ENCODE data around the gene TDP1. TPM values are rescaled to one million over a fixed set of nuclear protein-coding genes. Genes with fewer than 3 reads are reported as not detected.

TDP1 gene
- total and polyA plus RNA-seq, 9 of the 15 experiments (the other 6 are each of a cell fraction or from before 2014, with no cell fraction given), result 21.4 to 41.6 (median 32.3) TPM

DNA sequence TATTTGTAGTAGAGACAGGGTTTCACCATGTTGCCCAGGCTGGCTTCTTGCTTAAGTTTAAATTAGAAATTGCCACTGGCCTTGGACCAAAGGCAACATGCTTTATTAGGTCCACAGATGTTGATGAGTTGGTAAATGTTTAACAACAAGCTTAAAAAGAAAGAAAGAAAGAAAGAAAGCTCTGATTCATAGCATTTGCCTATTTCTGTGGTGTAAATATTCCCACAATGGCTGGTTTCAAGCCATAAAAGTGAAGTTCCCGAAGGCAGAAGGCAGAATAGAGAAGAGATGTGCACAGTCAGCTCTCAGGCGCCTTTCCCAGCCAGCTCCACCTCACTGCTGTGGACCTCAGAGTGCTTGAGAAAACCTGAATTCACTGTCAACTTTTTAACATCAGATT, 132.4 kb downstream of the TDP1 start (continued):
- TF ChIP-seq, protein P1, sequence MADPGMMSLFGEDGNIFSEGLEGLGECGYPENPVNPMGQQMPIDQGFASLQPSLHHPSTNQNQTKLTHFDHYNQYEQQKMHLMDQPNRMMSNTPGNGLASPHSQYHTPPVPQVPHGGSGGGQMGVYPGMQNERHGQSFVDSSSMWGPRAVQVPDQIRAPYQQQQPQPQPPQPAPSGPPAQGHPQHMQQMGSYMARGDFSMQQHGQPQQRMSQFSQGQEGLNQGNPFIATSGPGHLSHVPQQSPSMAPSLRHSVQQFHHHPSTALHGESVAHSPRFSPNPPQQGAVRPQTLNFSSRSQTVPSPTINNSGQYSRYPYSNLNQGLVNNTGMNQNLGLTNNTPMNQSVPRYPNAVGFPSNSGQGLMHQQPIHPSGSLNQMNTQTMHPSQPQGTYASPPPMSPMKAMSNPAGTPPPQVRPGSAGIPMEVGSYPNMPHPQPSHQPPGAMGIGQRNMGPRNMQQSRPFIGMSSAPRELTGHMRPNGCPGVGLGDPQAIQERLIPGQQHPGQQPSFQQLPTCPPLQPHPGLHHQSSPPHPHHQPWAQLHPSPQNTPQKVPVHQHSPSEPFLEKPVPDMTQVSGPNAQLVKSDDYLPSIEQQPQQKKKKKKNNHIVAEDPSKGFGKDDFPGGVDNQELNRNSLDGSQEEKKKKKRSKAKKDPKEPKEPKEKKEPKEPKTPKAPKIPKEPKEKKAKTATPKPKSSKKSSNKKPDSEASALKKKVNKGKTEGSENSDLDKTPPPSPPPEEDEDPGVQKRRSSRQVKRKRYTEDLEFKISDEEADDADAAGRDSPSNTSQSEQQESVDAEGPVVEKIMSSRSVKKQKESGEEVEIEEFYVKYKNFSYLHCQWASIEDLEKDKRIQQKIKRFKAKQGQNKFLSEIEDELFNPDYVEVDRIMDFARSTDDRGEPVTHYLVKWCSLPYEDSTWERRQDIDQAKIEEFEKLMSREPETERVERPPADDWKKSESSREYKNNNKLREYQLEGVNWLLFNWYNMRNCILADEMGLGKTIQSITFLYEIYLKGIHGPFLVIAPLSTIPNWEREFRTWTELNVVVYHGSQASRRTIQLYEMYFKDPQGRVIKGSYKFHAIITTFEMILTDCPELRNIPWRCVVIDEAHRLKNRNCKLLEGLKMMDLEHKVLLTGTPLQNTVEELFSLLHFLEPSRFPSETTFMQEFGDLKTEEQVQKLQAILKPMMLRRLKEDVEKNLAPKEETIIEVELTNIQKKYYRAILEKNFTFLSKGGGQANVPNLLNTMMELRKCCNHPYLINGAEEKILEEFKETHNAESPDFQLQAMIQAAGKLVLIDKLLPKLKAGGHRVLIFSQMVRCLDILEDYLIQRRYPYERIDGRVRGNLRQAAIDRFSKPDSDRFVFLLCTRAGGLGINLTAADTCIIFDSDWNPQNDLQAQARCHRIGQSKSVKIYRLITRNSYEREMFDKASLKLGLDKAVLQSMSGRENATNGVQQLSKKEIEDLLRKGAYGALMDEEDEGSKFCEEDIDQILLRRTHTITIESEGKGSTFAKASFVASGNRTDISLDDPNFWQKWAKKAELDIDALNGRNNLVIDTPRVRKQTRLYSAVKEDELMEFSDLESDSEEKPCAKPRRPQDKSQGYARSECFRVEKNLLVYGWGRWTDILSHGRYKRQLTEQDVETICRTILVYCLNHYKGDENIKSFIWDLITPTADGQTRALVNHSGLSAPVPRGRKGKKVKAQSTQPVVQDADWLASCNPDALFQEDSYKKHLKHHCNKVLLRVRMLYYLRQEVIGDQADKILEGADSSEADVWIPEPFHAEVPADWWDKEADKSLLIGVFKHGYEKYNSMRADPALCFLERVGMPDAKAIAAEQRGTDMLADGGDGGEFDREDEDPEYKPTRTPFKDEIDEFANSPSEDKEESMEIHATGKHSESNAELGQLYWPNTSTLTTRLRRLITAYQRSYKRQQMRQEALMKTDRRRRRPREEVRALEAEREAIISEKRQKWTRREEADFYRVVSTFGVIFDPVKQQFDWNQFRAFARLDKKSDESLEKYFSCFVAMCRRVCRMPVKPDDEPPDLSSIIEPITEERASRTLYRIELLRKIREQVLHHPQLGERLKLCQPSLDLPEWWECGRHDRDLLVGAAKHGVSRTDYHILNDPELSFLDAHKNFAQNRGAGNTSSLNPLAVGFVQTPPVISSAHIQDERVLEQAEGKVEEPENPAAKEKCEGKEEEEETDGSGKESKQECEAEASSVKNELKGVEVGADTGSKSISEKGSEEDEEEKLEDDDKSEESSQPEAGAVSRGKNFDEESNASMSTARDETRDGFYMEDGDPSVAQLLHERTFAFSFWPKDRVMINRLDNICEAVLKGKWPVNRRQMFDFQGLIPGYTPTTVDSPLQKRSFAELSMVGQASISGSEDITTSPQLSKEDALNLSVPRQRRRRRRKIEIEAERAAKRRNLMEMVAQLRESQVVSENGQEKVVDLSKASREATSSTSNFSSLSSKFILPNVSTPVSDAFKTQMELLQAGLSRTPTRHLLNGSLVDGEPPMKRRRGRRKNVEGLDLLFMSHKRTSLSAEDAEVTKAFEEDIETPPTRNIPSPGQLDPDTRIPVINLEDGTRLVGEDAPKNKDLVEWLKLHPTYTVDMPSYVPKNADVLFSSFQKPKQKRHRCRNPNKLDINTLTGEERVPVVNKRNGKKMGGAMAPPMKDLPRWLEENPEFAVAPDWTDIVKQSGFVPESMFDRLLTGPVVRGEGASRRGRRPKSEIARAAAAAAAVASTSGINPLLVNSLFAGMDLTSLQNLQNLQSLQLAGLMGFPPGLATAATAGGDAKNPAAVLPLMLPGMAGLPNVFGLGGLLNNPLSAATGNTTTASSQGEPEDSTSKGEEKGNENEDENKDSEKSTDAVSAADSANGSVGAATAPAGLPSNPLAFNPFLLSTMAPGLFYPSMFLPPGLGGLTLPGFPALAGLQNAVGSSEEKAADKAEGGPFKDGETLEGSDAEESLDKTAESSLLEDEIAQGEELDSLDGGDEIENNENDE (IDR thresholded peaks at IDR 0.05; ENCODE audit: low read depth, low read length), result no peak
- TF ChIP-seq, protein P2, sequence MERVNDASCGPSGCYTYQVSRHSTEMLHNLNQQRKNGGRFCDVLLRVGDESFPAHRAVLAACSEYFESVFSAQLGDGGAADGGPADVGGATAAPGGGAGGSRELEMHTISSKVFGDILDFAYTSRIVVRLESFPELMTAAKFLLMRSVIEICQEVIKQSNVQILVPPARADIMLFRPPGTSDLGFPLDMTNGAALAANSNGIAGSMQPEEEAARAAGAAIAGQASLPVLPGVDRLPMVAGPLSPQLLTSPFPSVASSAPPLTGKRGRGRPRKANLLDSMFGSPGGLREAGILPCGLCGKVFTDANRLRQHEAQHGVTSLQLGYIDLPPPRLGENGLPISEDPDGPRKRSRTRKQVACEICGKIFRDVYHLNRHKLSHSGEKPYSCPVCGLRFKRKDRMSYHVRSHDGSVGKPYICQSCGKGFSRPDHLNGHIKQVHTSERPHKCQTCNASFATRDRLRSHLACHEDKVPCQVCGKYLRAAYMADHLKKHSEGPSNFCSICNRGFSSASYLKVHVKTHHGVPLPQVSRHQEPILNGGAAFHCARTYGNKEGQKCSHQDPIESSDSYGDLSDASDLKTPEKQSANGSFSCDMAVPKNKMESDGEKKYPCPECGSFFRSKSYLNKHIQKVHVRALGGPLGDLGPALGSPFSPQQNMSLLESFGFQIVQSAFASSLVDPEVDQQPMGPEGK (CRISPR knock-in tag; IDR thresholded peaks at IDR 0.05; ENCODE audit: borderline replicate concordance), result no peak
- TF ChIP-seq ZNF124 (CRISPR knock-in tag; IDR thresholded peaks at IDR 0.05) (no peak), ZNF263 (CRISPR knock-in tag; IDR thresholded peaks at IDR 0.05; ENCODE audit: borderline replicate concordance) (no peak), NR2F6 (CRISPR knock-in tag; IDR thresholded peaks at IDR 0.05) (no peak), STAT5B (CRISPR knock-in tag; IDR thresholded peaks at IDR 0.05) (no peak), RBM39 (optimal IDR thresholded peaks at IDR 0.05; ENCODE audit: low read depth, low read length) (no peak), ZNF780A (CRISPR knock-in tag; IDR thresholded peaks at IDR 0.05) (no peak)
- TF ChIP-seq, protein P3, sequence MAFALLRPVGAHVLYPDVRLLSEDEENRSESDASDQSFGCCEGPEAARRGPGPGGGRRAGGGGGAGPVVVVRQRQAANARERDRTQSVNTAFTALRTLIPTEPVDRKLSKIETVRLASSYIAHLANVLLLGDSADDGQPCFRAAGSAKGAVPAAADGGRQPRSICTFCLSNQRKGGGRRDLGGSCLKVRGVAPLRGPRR (CRISPR knock-in tag; IDR thresholded peaks at IDR 0.05), result no peak
- TF ChIP-seq, protein P4, sequence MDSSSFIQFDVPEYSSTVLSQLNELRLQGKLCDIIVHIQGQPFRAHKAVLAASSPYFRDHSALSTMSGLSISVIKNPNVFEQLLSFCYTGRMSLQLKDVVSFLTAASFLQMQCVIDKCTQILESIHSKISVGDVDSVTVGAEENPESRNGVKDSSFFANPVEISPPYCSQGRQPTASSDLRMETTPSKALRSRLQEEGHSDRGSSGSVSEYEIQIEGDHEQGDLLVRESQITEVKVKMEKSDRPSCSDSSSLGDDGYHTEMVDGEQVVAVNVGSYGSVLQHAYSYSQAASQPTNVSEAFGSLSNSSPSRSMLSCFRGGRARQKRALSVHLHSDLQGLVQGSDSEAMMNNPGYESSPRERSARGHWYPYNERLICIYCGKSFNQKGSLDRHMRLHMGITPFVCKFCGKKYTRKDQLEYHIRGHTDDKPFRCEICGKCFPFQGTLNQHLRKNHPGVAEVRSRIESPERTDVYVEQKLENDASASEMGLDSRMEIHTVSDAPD (CRISPR knock-in tag; IDR thresholded peaks at IDR 0.05), result no peak
